ENCODE results near the gene PTGES2. TPM values are rescaled to one million over a fixed set of nuclear protein-coding genes. Genes with fewer than 3 reads are reported as not detected.

The PTGES2 gene
- total and polyA plus RNA-seq, 2 of the 13 experiments (the other 11 are each of a cell fraction or from before 2014, with no cell fraction given): 63.7 to 79.8 TPM

DNA sequence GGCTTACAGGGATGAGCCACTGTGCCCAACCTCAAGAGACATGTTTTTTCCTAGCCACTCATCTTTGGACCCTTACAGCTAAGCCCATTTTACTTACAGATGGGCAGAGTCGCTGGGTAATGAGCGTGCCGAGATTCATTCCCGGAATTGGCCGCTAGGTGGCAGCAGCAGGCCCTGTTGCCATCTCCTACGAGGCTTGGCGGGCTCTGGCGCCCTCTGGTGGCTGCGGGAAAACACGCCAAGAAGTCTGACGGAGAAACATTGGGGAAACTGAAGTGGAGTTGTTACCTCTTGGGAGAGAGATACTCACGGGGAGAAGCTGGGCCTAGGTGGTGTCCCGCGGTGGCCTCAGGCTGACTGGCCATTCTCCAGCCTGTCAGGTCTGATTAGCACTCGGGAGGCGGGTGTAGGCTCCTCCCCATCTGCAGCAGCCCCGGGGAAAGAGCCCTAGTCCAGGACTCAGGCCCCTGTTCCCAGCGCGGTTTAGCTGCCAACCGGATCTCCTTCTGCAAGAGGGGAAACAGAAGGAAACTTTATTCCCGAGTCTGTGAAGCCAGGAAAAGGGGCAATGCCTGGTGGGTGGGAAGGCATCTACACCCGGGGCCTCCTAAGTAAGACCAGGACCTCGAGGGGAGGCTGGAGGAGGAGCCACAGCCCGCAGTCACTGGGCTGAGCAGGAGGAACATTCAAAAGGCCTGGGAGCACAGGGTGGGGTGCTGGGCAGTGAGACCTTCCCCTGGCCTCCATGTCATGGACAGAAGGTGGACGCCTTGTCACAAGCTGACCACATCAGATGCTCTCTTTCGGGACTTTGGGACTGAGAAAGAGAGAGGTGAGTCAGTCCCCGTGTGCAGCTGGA lies 9.7 kb downstream of the PTGES2 start (continued):
- TF ChIP-seq, protein P1, sequence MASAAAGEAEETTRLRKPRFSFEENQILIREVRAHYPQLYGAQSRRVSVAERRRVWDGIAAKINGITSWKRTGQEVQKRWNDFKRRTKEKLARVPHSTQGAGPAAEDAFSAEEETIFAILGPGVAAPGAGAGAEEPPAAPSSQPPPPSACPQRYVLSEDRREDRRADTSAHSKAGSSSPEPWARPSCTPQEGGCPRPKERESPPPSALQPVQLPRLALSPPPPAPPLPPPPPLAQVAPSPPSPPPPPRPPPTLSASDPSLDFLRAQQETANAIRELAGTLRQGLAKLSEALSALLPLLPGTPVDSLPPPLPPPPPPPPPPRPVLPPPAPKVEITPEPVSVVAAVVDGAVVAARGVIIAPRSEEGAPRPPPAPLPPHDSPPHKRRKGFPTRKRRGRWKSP (CRISPR knock-in tag; IDR thresholded peaks at IDR 0.05): no peak
- no peak for TF ChIP-seq SIN3A (IDR thresholded peaks at IDR 0.05; ENCODE audit: borderline replicate concordance, low read depth, low read length)
- TF ChIP-seq ZNF549 (CRISPR knock-in tag; IDR thresholded peaks at IDR 0.05): no peak
- TF ChIP-seq, protein P2, sequence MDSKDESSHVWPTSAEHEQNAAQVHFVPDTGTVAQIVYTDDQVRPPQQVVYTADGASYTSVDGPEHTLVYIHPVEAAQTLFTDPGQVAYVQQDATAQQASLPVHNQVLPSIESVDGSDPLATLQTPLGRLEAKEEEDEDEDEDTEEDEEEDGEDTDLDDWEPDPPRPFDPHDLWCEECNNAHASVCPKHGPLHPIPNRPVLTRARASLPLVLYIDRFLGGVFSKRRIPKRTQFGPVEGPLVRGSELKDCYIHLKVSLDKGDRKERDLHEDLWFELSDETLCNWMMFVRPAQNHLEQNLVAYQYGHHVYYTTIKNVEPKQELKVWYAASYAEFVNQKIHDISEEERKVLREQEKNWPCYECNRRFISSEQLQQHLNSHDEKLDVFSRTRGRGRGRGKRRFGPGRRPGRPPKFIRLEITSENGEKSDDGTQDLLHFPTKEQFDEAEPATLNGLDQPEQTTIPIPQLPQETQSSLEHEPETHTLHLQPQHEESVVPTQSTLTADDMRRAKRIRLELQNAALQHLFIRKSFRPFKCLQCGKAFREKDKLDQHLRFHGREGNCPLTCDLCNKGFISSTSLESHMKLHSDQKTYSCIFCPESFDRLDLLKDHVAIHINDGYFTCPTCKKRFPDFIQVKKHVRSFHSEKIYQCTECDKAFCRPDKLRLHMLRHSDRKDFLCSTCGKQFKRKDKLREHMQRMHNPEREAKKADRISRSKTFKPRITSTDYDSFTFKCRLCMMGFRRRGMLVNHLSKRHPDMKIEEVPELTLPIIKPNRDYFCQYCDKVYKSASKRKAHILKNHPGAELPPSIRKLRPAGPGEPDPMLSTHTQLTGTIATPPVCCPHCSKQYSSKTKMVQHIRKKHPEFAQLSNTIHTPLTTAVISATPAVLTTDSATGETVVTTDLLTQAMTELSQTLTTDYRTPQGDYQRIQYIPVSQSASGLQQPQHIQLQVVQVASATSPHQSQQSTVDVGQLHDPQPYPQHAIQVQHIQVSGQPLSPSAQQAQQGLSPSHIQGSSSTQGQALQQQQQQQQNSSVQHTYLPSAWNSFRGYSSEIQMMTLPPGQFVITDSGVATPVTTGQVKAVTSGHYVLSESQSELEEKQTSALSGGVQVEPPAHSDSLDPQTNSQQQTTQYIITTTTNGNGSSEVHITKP (CRISPR knock-in tag; IDR thresholded peaks at IDR 0.05; ENCODE audit: low read depth): no peak
- TF ChIP-seq ZNF225 (CRISPR knock-in tag; IDR thresholded peaks at IDR 0.05): no peak
- TF ChIP-seq ZNF781 (CRISPR knock-in tag; IDR thresholded peaks at IDR 0.05; ENCODE audit: borderline replicate concordance, not compliant biosample characterization): peak; percentile 67
- no peak for TF ChIP-seq KDM5A (IDR thresholded peaks at IDR 0.05; ENCODE audit: borderline replicate concordance, low read length)
- TF ChIP-seq REPIN1 (CRISPR knock-in tag; IDR thresholded peaks at IDR 0.05; ENCODE audit: borderline replicate concordance, low read depth): peak; percentile 88; the same call in 1 of the 2 replicates
- no peak for TF ChIP-seq HMG20A (CRISPR knock-in tag; IDR thresholded peaks at IDR 0.05; ENCODE audit: borderline replicate concordance)
- peak; percentile 76; the same call in 1 of the 2 replicates for TF ChIP-seq KDM1A (CRISPR knock-in tag; IDR thresholded peaks at IDR 0.05)
- TF ChIP-seq, protein P3, sequence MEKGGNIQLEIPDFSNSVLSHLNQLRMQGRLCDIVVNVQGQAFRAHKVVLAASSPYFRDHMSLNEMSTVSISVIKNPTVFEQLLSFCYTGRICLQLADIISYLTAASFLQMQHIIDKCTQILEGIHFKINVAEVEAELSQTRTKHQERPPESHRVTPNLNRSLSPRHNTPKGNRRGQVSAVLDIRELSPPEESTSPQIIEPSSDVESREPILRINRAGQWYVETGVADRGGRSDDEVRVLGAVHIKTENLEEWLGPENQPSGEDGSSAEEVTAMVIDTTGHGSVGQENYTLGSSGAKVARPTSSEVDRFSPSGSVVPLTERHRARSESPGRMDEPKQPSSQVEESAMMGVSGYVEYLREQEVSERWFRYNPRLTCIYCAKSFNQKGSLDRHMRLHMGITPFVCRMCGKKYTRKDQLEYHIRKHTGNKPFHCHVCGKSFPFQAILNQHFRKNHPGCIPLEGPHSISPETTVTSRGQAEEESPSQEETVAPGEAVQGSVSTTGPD (CRISPR knock-in tag; IDR thresholded peaks at IDR 0.05): no peak
- peak; percentile 69; the same call in 1 of the 2 replicates for TF ChIP-seq ZNF224 (CRISPR knock-in tag; IDR thresholded peaks at IDR 0.05)
- TF ChIP-seq, protein P4, sequence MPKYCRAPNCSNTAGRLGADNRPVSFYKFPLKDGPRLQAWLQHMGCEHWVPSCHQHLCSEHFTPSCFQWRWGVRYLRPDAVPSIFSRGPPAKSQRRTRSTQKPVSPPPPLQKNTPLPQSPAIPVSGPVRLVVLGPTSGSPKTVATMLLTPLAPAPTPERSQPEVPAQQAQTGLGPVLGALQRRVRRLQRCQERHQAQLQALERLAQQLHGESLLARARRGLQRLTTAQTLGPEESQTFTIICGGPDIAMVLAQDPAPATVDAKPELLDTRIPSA (CRISPR knock-in tag; IDR thresholded peaks at IDR 0.05; ENCODE audit: borderline replicate concordance): no peak
- TF ChIP-seq ZNF563 (CRISPR knock-in tag; IDR thresholded peaks at IDR 0.05): no peak
- no peak for TF ChIP-seq ZNF776 (CRISPR knock-in tag; IDR thresholded peaks at IDR 0.05)
- TF ChIP-seq ZNF777 (CRISPR knock-in tag; IDR thresholded peaks at IDR 0.05): no peak
- no peak for TF ChIP-seq ZNF670 (CRISPR knock-in tag; IDR thresholded peaks at IDR 0.05; ENCODE audit: borderline replicate concordance)
- no peak for TF ChIP-seq SOX13 (IDR thresholded peaks at IDR 0.05)
- TF ChIP-seq SOX13 (CRISPR knock-in tag; conservative IDR thresholded peaks at IDR 0.05 in 1 of 2, IDR thresholded peaks at IDR 0.05 in 1 of 2): peak in 1 of 2 experiments; percentile 36; a peak in 1 of 4 replicates
- TF ChIP-seq ZNF3 (CRISPR knock-in tag; IDR thresholded peaks at IDR 0.05): peak; percentile 51; the same call in 1 of the 2 replicates
- TF ChIP-seq SP4 (CRISPR knock-in tag; IDR thresholded peaks at IDR 0.05): peak; percentile 56; the same call in 1 of the 2 replicates
- peak; percentile 89 for TF ChIP-seq ERF (CRISPR knock-in tag; IDR thresholded peaks at IDR 0.05)
